GM18526 (cell line): ENCODE measurements around the gene ADAMTS12.

Source experiments
- POLR2A ChIP-seq: IDR thresholded peaks from 3 replicates; pipeline ENCODE4 v1.6.1; 2011; ENCODE audit not compliant: insufficient read length; ENCODE audit errors: extremely low read depth

The ADAMTS12 gene

GRCh38 chr5:33657804-33658440, 233.9 kb downstream of the ADAMTS12 start:
- no peak for TF ChIP-seq POLR2A

- no peak for TF ChIP-seq POLR2A
Observed at GRCh38 chr5:33657176-33657575, 234.6 kb downstream of the ADAMTS12 start.

- TF ChIP-seq POLR2A = no peak
Observed at GRCh38 chr5:33650911-33651310, 240.9 kb downstream of the ADAMTS12 start.

- no peak for TF ChIP-seq POLR2A
Observed at GRCh38 chr5:33649549-33650482, 242.0 kb downstream of the ADAMTS12 start.

- no peak for TF ChIP-seq POLR2A
Observed at GRCh38 chr5:33641744-33642505, 249.9 kb downstream of the ADAMTS12 start.

- no peak for TF ChIP-seq POLR2A
Observed at GRCh38 chr5:33639474-33639873, 252.3 kb downstream of the ADAMTS12 start.

- TF ChIP-seq POLR2A = no peak
Observed at GRCh38 chr5:33637011-33637410, 254.8 kb downstream of the ADAMTS12 start.

- TF ChIP-seq POLR2A = no peak
Observed at GRCh38 chr5:33635582-33635981, 256.2 kb downstream of the ADAMTS12 start.

- no peak for TF ChIP-seq POLR2A
Observed at GRCh38 chr5:33633699-33634098, 258.1 kb downstream of the ADAMTS12 start.

GRCh38 chr5:33631786-33632185, 260.0 kb downstream of the ADAMTS12 start:
- TF ChIP-seq POLR2A = no peak

GRCh38 chr5:33631139-33631538, 260.7 kb downstream of the ADAMTS12 start:
- TF ChIP-seq POLR2A = no peak

GRCh38 chr5:33629999-33630398, 261.8 kb downstream of the ADAMTS12 start:
- TF ChIP-seq POLR2A = no peak

GRCh38 chr5:33628796-33629195, 263.0 kb downstream of the ADAMTS12 start:
- TF ChIP-seq POLR2A = no peak

GRCh38 chr5:33621514-33621913, 270.3 kb downstream of the ADAMTS12 start:
- TF ChIP-seq POLR2A = no peak

- no peak for TF ChIP-seq POLR2A
Observed at GRCh38 chr5:33614039-33614438, 277.8 kb downstream of the ADAMTS12 start.

GRCh38 chr5:33612386-33612785, 279.4 kb downstream of the ADAMTS12 start:
- no peak for TF ChIP-seq POLR2A
